Vagina (tissue), 2 donors: ENCODE measurements around the gene ISG15. TPM values are rescaled to one million over a fixed set of nuclear protein-coding genes. Genes with fewer than 3 reads are reported as not detected.
A peak's percentile ranks its signal among the peaks of the same experiment; 100 is the strongest.

Source experiments
- DNase-seq, 2 donors: peaks; one replicate each; pipeline ENCODE4 v3.0.0-alpha.2; 2017; ENCODE audit errors: extremely low spot score in 2 of 2
- H3K27ac ChIP-seq: fragments of 200-600 bp; sonication (generic); one replicate; pipeline ENCODE4 v1.5.1; 2019
- H3K27me3 ChIP-seq: fragments of 200-600 bp; sonication (generic); one replicate; pipeline ENCODE4 v1.5.1; 2019
- H3K36me3 ChIP-seq, 2 donors: fragments of 200-600 bp; sonication (generic); one replicate each; pipeline ENCODE4 v1.5.1; 2017 to 2019
- H3K4me1 ChIP-seq: fragments of 200-600 bp; sonication (generic); one replicate; pipeline ENCODE4 v1.5.1; 2019
- H3K4me3 ChIP-seq, 2 donors: fragments of 200-600 bp; sonication (generic); 1 replicate in 1 of 2; 2 replicates in 1 of 2; pipeline ENCODE4 v1.5.1; 2016 to 2019
- H3K9me3 ChIP-seq: fragments of 200-600 bp; sonication (generic); one replicate; pipeline ENCODE4 v1.5.1; 2019
- CTCF ChIP-seq, 3 experiments: fragments of 450-650 bp in 2 of 3; fragments of 200-600 bp in 1 of 3; sonication (generic) in 1 of 3; IDR thresholded peaks; one replicate each; pipeline ENCODE4 v1.5.1; 2017 to 2019; ENCODE audit warnings: antibody characterized with exemption in 3 of 3, mild to moderate bottlenecking in 2 of 3, moderate library complexity in 2 of 3
- POLR2A ChIP-seq, 2 donors: fragments of 450-650 bp; IDR thresholded peaks; one replicate each; pipeline ENCODE4 v1.6.1; 2017; ENCODE audit warnings: antibody characterized with exemption in 2 of 2, mild to moderate bottlenecking in 2 of 2, moderate library complexity in 2 of 2
- POLR2AphosphoS5 ChIP-seq, 2 donors: sonication (generic); formaldehyde crosslinking; IDR thresholded peaks; one replicate each; pipeline ENCODE4 v1.9.0; 2017; ENCODE audit warnings: antibody characterized with exemption in 2 of 2, mild to moderate bottlenecking in 2 of 2, low read depth in 1 of 2; ENCODE audit not compliant: insufficient read depth in 1 of 2
- intact Hi-C: fragments of 100-400 bp; cut with DNase I; formaldehyde crosslinking; loops from one replicate; pipeline ENCODE4 v1.15.1; 2023
- total RNA-seq: library from RNA; depleted of rRNA; stranded (reverse); fragments of >200 nt; gene quantifications from one replicate; pipeline ENCODE4 v1.2.3, GENCODE V29; 2016

Gene ISG15
- total RNA-seq, 1 donor from 2014 or later: 29.0 TPM

- intact Hi-C loops: no loop called here
- Histone ChIP-seq H3K36me3 (no peaks in the 10 kb centered on the region), H3K27ac (no peak overlapping the region), H3K9me3 (no peaks in the 10 kb centered on the region), H3K4me3 (no peak overlapping the region), H3K27me3 (peaks cover 5% of the 10 kb centered on the region), H3K4me1 (peaks cover 40% of the 10 kb centered on the region)
- no peak for DNase-seq
- no peak for TF ChIP-seq CTCF (IDR thresholded peaks at IDR 0.05)
- no peak for TF ChIP-seq POLR2AphosphoS5 (IDR thresholded peaks at IDR 0.05; ENCODE audit: insufficient read depth in 1 of 2, low read depth in 1 of 2)
- no peak for TF ChIP-seq POLR2A (IDR thresholded peaks at IDR 0.05)
These were observed 22.1 kb downstream of the ISG15 start for GRCh38 chr1:1035291-1035943.

GRCh38 chr1:1037366-1038327 is 24.4 kb downstream of the ISG15 start:
- no peak overlapping the region for H3K4me3 ChIP-seq
- TF ChIP-seq POLR2AphosphoS5 (IDR thresholded peaks at IDR 0.05; ENCODE audit: insufficient read depth in 1 of 2, low read depth in 1 of 2): no peak
- no peak for TF ChIP-seq CTCF (IDR thresholded peaks at IDR 0.05)
- TF ChIP-seq POLR2A (IDR thresholded peaks at IDR 0.05): no peak
- H3K36me3 ChIP-seq: no peaks in the 10 kb centered on the region
- intact Hi-C loops: no loop called here
- no peaks in the 10 kb centered on the region for H3K9me3 ChIP-seq
- H3K4me1 ChIP-seq: peaks cover 36% of the 10 kb centered on the region
- H3K27me3 ChIP-seq: peaks cover 5% of the 10 kb centered on the region
- no peak overlapping the region for H3K27ac ChIP-seq
- no peak for DNase-seq

GRCh38 chr1:1038694-1039093 is 25.4 kb downstream of the ISG15 start:
- Histone ChIP-seq H3K36me3 (no peaks in the 10 kb centered on the region), H3K27me3 (peaks cover 5% of the 10 kb centered on the region)
- intact Hi-C loops: no loop called here

GRCh38 chr1:1039145-1039910 is 26.0 kb downstream of the ISG15 start:
- DNase-seq: no peak
- TF ChIP-seq CTCF (IDR thresholded peaks at IDR 0.05) (no peak), POLR2A (IDR thresholded peaks at IDR 0.05) (no peak), POLR2AphosphoS5 (IDR thresholded peaks at IDR 0.05; ENCODE audit: insufficient read depth in 1 of 2, low read depth in 1 of 2) (no peak)
- H3K27me3 ChIP-seq: no peaks in the 10 kb centered on the region
- H3K36me3 ChIP-seq: no peaks in the 10 kb centered on the region
- H3K4me1 ChIP-seq: peaks cover 20% of the 10 kb centered on the region
- intact Hi-C loops: no loop called here
- no peak overlapping the region for H3K27ac ChIP-seq
- peak overlapping the region in 1 of 2 donors; percentile 58 for H3K4me3 ChIP-seq
- H3K9me3 ChIP-seq: no peaks in the 10 kb centered on the region

More at GRCh38 chr1:1038694-1039093, 25.4 kb downstream of the ISG15 start:
- peaks cover 27% of the 10 kb centered on the region for H3K4me1 ChIP-seq
- no peak for DNase-seq
- no peaks in the 10 kb centered on the region for H3K9me3 ChIP-seq
- H3K4me3 ChIP-seq: no peak overlapping the region
- no peak overlapping the region for H3K27ac ChIP-seq
- TF ChIP-seq CTCF (IDR thresholded peaks at IDR 0.05) (no peak), POLR2AphosphoS5 (IDR thresholded peaks at IDR 0.05; ENCODE audit: insufficient read depth in 1 of 2, low read depth in 1 of 2) (no peak), POLR2A (IDR thresholded peaks at IDR 0.05) (no peak)
